PFSK-1 (cell line): ENCODE results near the gene PTGFR.

ENCODE experiments used
- FOXP2 ChIP-seq: optimal IDR thresholded peaks from 2 replicates; pipeline ENCODE3; 2011; ENCODE audit warnings: borderline replicate concordance, control low read depth, inconsistent platforms; ENCODE audit not compliant: insufficient read depth; ENCODE audit errors: extremely low read length, extremely low read depth
- POLR2AphosphoS5 ChIP-seq: IDR thresholded peaks from 2 replicates; pipeline ENCODE4 v1.6.1; 2012; ENCODE audit warnings: low read depth, mild to moderate bottlenecking, control low read depth, low read length, moderate library complexity
- SIN3A ChIP-seq: IDR thresholded peaks from 2 replicates; pipeline ENCODE4 v1.6.1; 2012; ENCODE audit warnings: mild to moderate bottlenecking, low read length, moderate library complexity, borderline replicate concordance; ENCODE audit not compliant: insufficient read depth
- TAF1 ChIP-seq: IDR thresholded peaks from 2 replicates; pipeline ENCODE4 v1.6.1; 2012; ENCODE audit warnings: low read length, control low read depth, borderline replicate concordance; ENCODE audit not compliant: insufficient read depth
- TF ChIP-seq, protein P1 (sequence below), 2 experiments: IDR thresholded peaks; 2 replicates each; pipeline versions ENCODE4 v1.6.1 to v1.8.0; 2011 to 2012; ENCODE audit warnings: low read depth in 2 of 2, low read length in 2 of 2, control low read depth in 1 of 2, inconsistent platforms in 1 of 2, mild to moderate bottlenecking in 1 of 2, moderate library complexity in 1 of 2; ENCODE audit not compliant: insufficient read depth in 1 of 2

Gene PTGFR

DNA sequence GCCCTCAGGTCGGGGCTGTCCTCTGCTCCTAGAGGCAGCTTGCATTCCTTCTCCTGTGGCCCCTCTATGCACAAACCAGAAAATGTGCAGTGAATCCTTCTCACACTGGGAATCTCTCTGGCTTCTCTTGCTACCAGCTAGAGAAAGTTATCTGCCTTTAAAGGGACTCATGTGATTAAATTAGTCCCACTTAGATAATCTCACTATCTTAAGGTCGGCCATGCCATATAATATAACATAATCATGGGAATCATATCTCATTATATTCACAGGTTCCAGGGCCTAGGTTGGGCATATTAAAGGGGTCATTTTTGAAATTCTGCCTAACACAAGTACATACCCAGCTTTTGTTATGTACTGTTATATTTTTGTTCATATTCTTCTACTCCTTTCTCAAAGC lies 31.4 kb downstream of the PTGFR start:
- TF ChIP-seq, protein P1, sequence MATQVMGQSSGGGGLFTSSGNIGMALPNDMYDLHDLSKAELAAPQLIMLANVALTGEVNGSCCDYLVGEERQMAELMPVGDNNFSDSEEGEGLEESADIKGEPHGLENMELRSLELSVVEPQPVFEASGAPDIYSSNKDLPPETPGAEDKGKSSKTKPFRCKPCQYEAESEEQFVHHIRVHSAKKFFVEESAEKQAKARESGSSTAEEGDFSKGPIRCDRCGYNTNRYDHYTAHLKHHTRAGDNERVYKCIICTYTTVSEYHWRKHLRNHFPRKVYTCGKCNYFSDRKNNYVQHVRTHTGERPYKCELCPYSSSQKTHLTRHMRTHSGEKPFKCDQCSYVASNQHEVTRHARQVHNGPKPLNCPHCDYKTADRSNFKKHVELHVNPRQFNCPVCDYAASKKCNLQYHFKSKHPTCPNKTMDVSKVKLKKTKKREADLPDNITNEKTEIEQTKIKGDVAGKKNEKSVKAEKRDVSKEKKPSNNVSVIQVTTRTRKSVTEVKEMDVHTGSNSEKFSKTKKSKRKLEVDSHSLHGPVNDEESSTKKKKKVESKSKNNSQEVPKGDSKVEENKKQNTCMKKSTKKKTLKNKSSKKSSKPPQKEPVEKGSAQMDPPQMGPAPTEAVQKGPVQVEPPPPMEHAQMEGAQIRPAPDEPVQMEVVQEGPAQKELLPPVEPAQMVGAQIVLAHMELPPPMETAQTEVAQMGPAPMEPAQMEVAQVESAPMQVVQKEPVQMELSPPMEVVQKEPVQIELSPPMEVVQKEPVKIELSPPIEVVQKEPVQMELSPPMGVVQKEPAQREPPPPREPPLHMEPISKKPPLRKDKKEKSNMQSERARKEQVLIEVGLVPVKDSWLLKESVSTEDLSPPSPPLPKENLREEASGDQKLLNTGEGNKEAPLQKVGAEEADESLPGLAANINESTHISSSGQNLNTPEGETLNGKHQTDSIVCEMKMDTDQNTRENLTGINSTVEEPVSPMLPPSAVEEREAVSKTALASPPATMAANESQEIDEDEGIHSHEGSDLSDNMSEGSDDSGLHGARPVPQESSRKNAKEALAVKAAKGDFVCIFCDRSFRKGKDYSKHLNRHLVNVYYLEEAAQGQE (IDR thresholded peaks at IDR 0.05; ENCODE audit: insufficient read depth in 1 of 2, low read depth in 2 of 2, low read length in 2 of 2), result no peak
- TF ChIP-seq SIN3A, result no peak
- TF ChIP-seq POLR2AphosphoS5, result no peak

DNA sequence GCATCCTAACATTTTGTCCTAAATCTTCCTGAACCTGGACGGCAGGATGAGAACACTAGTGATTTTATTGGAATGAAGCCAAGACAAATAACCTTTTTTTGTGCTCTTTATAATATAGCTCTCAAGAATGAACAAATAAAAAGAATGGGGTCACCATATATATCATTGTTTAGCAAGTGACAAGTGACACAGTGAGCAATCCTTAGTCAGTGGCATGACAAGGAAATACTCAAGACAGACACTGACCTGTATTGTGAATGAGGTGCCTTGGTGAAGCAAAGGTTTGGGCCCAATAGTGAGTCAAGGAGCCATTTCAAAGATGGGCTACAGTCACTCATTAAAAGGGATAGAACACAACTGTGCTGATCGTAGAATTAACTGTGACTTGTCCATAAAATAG lies 35.7 kb downstream of the PTGFR start:
- TF ChIP-seq POLR2AphosphoS5, result no peak
- TF ChIP-seq FOXP2, result no peak
- TF ChIP-seq, protein P1 (IDR thresholded peaks at IDR 0.05; ENCODE audit: insufficient read depth in 1 of 2, low read depth in 2 of 2, low read length in 2 of 2), result no peak

DNA sequence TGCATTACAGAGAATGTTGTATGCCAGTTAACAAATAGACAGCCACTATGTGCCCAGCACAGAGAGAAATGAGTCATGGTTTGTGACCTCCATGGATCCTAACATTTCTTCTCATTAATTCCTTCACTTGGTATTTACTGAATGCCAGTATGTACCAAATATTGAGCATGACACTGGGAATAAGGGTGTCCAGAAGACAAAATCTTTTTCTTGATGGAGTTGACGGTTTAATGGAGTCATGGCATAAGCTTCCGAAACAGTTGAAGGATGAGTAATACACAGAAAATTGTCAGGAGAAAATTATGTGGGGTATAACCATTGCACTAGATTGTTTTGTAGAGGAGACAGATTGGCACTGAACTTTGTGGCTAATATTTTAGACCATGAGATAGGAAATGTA lies 36.9 kb downstream of the PTGFR start:
- no peak for TF ChIP-seq POLR2AphosphoS5
- TF ChIP-seq SIN3A, result no peak
- TF ChIP-seq FOXP2, result no peak
- no peak for TF ChIP-seq TAF1
- TF ChIP-seq, protein P1 (IDR thresholded peaks at IDR 0.05; ENCODE audit: insufficient read depth in 1 of 2, low read depth in 2 of 2, low read length in 2 of 2), result no peak

DNA sequence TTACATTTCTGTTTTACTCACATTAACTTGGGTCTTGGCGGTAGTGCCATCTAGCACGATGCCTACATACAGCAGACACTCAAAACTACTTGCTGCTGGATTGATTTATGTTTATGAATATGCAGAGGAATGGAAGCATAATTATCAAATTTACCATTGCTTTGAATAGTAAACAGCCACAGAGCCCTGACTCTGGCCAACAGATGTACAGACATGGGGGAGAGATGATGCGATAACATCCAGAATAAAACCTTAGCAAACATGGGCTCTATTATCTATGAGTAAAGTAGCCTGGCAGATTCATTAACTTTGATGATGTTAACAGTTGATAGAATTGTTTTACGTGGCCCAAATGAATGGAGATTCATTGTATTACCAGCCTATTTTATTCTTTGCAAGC lies 42.8 kb downstream of the PTGFR start:
- TF ChIP-seq FOXP2, result no peak
- TF ChIP-seq POLR2AphosphoS5, result no peak
- no peak for TF ChIP-seq SIN3A
- TF ChIP-seq, protein P1 (IDR thresholded peaks at IDR 0.05; ENCODE audit: insufficient read depth in 1 of 2, low read depth in 2 of 2, low read length in 2 of 2), result no peak
- TF ChIP-seq TAF1, result no peak

DNA sequence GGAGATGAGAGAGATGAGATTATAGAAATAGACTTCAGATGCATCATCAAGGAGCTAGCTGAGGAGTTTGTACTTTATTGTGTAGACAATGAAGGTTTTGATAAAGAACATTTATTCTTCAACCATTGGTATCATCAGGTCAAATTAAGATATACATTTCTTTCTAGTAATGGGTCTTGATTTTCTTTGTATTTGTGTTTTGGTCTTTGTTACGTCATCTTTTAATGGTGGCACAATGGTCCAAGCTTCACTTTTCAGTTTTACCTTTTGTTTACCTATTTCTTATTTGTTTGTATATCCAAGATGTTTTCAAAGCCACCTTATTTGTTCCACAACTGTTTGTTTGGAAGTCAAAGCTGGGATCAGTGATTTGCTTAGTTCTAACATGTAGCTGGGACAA lies 44.5 kb downstream of the PTGFR start:
- TF ChIP-seq SIN3A, result no peak

DNA sequence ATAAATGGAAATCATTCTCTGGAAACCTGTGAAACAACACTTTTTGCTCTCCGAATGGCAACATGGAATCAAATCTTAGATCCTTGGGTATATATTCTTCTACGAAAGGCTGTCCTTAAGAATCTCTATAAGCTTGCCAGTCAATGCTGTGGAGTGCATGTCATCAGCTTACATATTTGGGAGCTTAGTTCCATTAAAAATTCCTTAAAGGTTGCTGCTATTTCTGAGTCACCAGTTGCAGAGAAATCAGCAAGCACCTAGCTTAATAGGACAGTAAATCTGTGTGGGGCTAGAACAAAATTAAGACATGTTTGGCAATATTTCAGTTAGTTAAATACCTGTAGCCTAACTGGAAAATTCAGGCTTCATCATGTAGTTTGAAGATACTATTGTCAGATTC lies 45.7 kb downstream of the PTGFR start:
- TF ChIP-seq SIN3A (no peak), TAF1 (no peak), POLR2AphosphoS5 (no peak), FOXP2 (no peak)
- TF ChIP-seq, protein P1 (IDR thresholded peaks at IDR 0.05; ENCODE audit: insufficient read depth in 1 of 2, low read depth in 2 of 2, low read length in 2 of 2), result no peak
